ENCODE data around the gene BLVRB.

- no peak for TF ChIP-seq CTCF (IDR thresholded peaks at IDR 0.05)
- no peak for TF ChIP-seq POLR2A (IDR thresholded peaks at IDR 0.05)
Measured at GRCh38 chr19:40474737-40475136, 9.2 kb upstream of the BLVRB start.

All from uterus (tissue), 2 donors.